Stomach (tissue), 9 donors: ENCODE measurements around the gene ACOXL. TPM values are rescaled to one million over a fixed set of nuclear protein-coding genes. Genes with fewer than 3 reads are reported as not detected.

Experiments
- DNase-seq, 2 donors: peaks; one replicate each; pipeline versions ENCODE4 v3.0.0 to v3.0.0-alpha.2; 2013 to 2019
- H3K27ac ChIP-seq, 5 donors: fragments of 200-600 bp in 4 of 5; sonication (generic) in 4 of 5; one replicate each; pipeline ENCODE4 v1.5.1; 2013 to 2019; ENCODE audit warnings: mild to moderate bottlenecking in 1 of 5, moderate library complexity in 1 of 5
- H3K27me3 ChIP-seq, 3 donors: fragments of 200-600 bp; sonication (generic); one replicate each; pipeline ENCODE4 v1.5.1; 2017 to 2019; ENCODE audit warnings: mixed run types in 1 of 3
- H3K36me3 ChIP-seq, 4 donors: fragments of 200-600 bp; sonication (generic); 1 replicate in 3 of 4; 2 replicates in 1 of 4; pipeline ENCODE4 v1.5.1; 2016 to 2019
- H3K4me1 ChIP-seq, 4 donors: fragments of 200-600 bp; sonication (generic); one replicate each; pipeline ENCODE4 v1.5.1; 2016 to 2019
- H3K4me3 ChIP-seq, 4 donors: fragments of 200-600 bp; sonication (generic) in 3 of 4; one replicate each; pipeline ENCODE4 v1.5.1; 2016 to 2019; ENCODE audit warnings: mild to moderate bottlenecking in 1 of 4
- H3K9me3 ChIP-seq, 4 donors: fragments of 200-600 bp; sonication (generic); one replicate each; pipeline ENCODE4 v1.5.1; 2016 to 2019
- CTCF ChIP-seq, 7 experiments: fragments of 450-650 bp in 4 of 7; fragments of 200-600 bp in 3 of 7; sonication (generic) in 3 of 7; IDR thresholded peaks; one replicate each; pipeline ENCODE4 v1.5.1; 2016 to 2019; ENCODE audit warnings: antibody characterized with exemption in 7 of 7, control low read depth in 2 of 7, mild to moderate bottlenecking in 1 of 7
- EP300 ChIP-seq: sonication (generic); formaldehyde crosslinking; IDR thresholded peaks from one replicate; pipeline ENCODE4 v1.6.1; 2017; ENCODE audit warnings: antibody characterized with exemption
- POLR2A ChIP-seq, 4 donors: fragments of 450-650 bp; IDR thresholded peaks; one replicate each; pipeline ENCODE4 v1.6.1; 2016; ENCODE audit warnings: antibody characterized with exemption in 4 of 4, control low read depth in 2 of 4, mild to moderate bottlenecking in 1 of 4, moderate library complexity in 1 of 4
- POLR2AphosphoS5 ChIP-seq, 3 donors: sonication (generic); formaldehyde crosslinking; IDR thresholded peaks; one replicate each; pipeline ENCODE4 v1.6.1; 2016; ENCODE audit warnings: antibody characterized with exemption in 3 of 3
- WGBS, 5 donors: extraction: QIAGEN DNeasy Blood & Tissue Kit in 3 of 5; methylation state at CpG; one replicate each; pipeline versions ENCODE4 v1.1.5 to v1.1.7; 2013 to 2018; 5-methylcytosine and 5-hydroxymethylcytosine counted together
- intact Hi-C: fragments of 100-400 bp; cut with DNase I; formaldehyde crosslinking; loops from one replicate; pipeline ENCODE4 v1.15.1; 2023; ENCODE audit warnings: low total_unique reads
- polyA plus RNA-seq, 3 donors: library from polyadenylated mRNA; stranded (reverse); fragments of 200-250 nt; gene quantifications; one replicate each; pipeline ENCODE4 v1.2.3, GENCODE V29; 2013
- total RNA-seq, 5 donors: library from RNA; depleted of rRNA; stranded (reverse); fragments of >200 nt; gene quantifications; one replicate each; pipeline versions ENCODE4 v1.1.0 to v1.2.3, GENCODE V29; 2014 to 2016
- donor health status: healthy with polysubstance abuse.
- donor health status: Bipolar disorder and iron deficiency.
- donor health status: healthy.

The ACOXL gene
- total and polyA plus RNA-seq, 8 donors: 0.10 to 1.3 (median 0.45) TPM; not detected in 3

- no peaks in the 10 kb centered on the region for H3K9me3 ChIP-seq
- intact Hi-C loops: no loop called here
- peaks cover 0 to 13% (median 6%) of the 10 kb centered on the region in 4 donors for H3K4me1 ChIP-seq
- DNase-seq: no peak
- peaks cover 11 to 58% (median 42%) of the 10 kb centered on the region in 4 donors for H3K36me3 ChIP-seq
- no peak overlapping the region for H3K27ac ChIP-seq
- WGBS, 5 donors: 83 to 100% (median 97%) methylated on average over 6 of the region's 6 CpGs
- H3K4me3 ChIP-seq: no peak overlapping the region
- no peaks in the 10 kb centered on the region for H3K27me3 ChIP-seq
- TF ChIP-seq POLR2AphosphoS5 (IDR thresholded peaks at IDR 0.05): no peak
- no peak for TF ChIP-seq CTCF (IDR thresholded peaks at IDR 0.05)
- no peak for TF ChIP-seq EP300
- TF ChIP-seq POLR2A (IDR thresholded peaks at IDR 0.05): no peak
Measured at GRCh38 chr2:111154758-111155157, 422.4 kb downstream of the ACOXL start.

GRCh38 chr2:111155610-111156009 lies 423.2 kb downstream of the ACOXL start:
- no peak for TF ChIP-seq CTCF (IDR thresholded peaks at IDR 0.05)
- no peak for TF ChIP-seq EP300
- TF ChIP-seq POLR2AphosphoS5 (IDR thresholded peaks at IDR 0.05): no peak
- TF ChIP-seq POLR2A (IDR thresholded peaks at IDR 0.05): no peak
- H3K9me3 ChIP-seq: no peaks in the 10 kb centered on the region
- H3K36me3 ChIP-seq: peaks cover 11 to 55% (median 36%) of the 10 kb centered on the region in 4 donors
- no peak overlapping the region for H3K4me3 ChIP-seq
- no peak overlapping the region for H3K27ac ChIP-seq
- H3K4me1 ChIP-seq: peaks cover 0 to 13% (median 6%) of the 10 kb centered on the region in 4 donors
- intact Hi-C loops: no loop called here
- no peak for DNase-seq
- no peaks in the 10 kb centered on the region for H3K27me3 ChIP-seq
- WGBS, 5 donors: 27 to 52% (median 31%) methylated on average over 1 of the region's 1 CpG

DNA sequence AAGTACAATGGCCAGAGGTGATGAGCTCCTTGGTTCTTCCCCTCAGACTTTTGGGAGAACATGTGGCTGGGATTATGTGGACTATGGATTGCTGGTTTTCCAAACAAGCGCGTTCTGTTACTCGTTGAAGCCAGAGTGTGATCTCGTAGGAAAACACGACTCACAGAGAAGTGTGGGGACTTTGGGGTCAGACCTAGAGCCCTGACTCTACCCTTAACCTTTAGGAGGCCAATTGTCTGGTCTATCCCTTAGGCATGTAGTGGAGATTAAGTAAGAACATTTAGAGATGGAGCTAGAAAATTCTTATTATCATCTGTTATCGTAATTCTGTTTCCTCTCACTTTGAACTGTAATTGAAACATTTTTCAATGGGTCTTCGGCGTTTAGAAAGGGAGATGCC lies 424.2 kb downstream of the ACOXL start:
- no peaks in the 10 kb centered on the region for H3K9me3 ChIP-seq
- H3K27ac ChIP-seq: no peak overlapping the region
- peaks cover under 1 to 21% (median 11%) of the 10 kb centered on the region in 4 donors for H3K4me1 ChIP-seq
- intact Hi-C loops: no loop called here
- H3K36me3 ChIP-seq: peaks cover 11 to 45% (median 27%) of the 10 kb centered on the region in 4 donors
- H3K4me3 ChIP-seq: no peak overlapping the region
- 91 to 94% (median 91%) methylated on average over 8 of the region's 8 CpGs for WGBS, 5 donors
- DNase-seq: no peak
- H3K27me3 ChIP-seq: no peaks in the 10 kb centered on the region
- TF ChIP-seq CTCF (IDR thresholded peaks at IDR 0.05): no peak
- TF ChIP-seq POLR2AphosphoS5 (IDR thresholded peaks at IDR 0.05): no peak
- no peak for TF ChIP-seq EP300
- TF ChIP-seq POLR2A (IDR thresholded peaks at IDR 0.05): no peak

- Histone ChIP-seq H3K4me3 (no peak overlapping the region), H3K27ac (no peak overlapping the region), H3K4me1 (peaks cover 7 to 27% (median 17%) of the 10 kb centered on the region in 4 donors), H3K9me3 (no peaks in the 10 kb centered on the region), H3K27me3 (no peaks in the 10 kb centered on the region), H3K36me3 (peaks cover 4 to 39% (median 21%) of the 10 kb centered on the region in 4 donors)
- peak in 1 of 2 donors; percentile 21 for DNase-seq
- TF ChIP-seq POLR2A (IDR thresholded peaks at IDR 0.05): no peak
- no peak for TF ChIP-seq CTCF (IDR thresholded peaks at IDR 0.05)
- TF ChIP-seq EP300: no peak
- TF ChIP-seq POLR2AphosphoS5 (IDR thresholded peaks at IDR 0.05): no peak
- intact Hi-C loops: no loop called here
- WGBS, 5 donors: 64 to 77% (median 71%) methylated on average over 5 of the region's 5 CpGs
Measured at GRCh38 chr2:111157071-111157661, 424.8 kb downstream of the ACOXL start.
